IMR-90 (cell line): ENCODE data around the gene PARP11. TPM values are rescaled to one million over a fixed set of nuclear protein-coding genes. Genes with fewer than 3 reads are reported as not detected.

Source experiments
- ATAC-seq: fragments of 200-7000 bp; cut with Tn5 transposase; 2 replicates; pipeline ENCODE4 v1.9.1; 2020; ENCODE audit warnings: low read depth, mild to moderate bottlenecking, moderate library complexity
- BruUV-seq: library from RNA; stranded (reverse); fragments of 400-500 nt; replicated peaks from 2 replicates; lab custom pipeline; 2021; lab: Mats Ljungman, UMichigan
- CTCF ChIA-PET: fragments of 300-600 bp; formaldehyde crosslinking; extraction: SDS; loops from one replicate; lab custom pipeline; 2021; ENCODE audit warnings: antibody characterized with exemption; lab: Yijun Ruan, JAX
- POLR2A ChIA-PET: fragments of 300-600 bp; sonication (Branson Sonifier 250); formaldehyde crosslinking; loops from one replicate; lab custom pipeline; 2022; ENCODE audit warnings: antibody characterized with exemption; ENCODE audit not compliant: unreplicated experiment; lab: Charles Lee
- DNase-seq: peaks from one replicate; pipeline ENCODE4 v3.0.0; 2013
- H2AFZ ChIP-seq: replicated peaks from 2 replicates; pipeline ENCODE3; 2013; ENCODE audit warnings: low read length, mild to moderate bottlenecking; ENCODE audit not compliant: poor library complexity
- H2AK5ac ChIP-seq: 2 replicates; pipeline ENCODE4 v1.6.1; 2013; ENCODE audit warnings: low read depth, low read length, inconsistent platforms
- H2AK9ac ChIP-seq: replicated peaks from 2 replicates; pipeline ENCODE3; 2013; ENCODE audit warnings: mild to moderate bottlenecking, low read depth, low read length, moderate library complexity; ENCODE audit not compliant: poor library complexity
- H2BK120ac ChIP-seq: 2 replicates; pipeline ENCODE4 v1.6.1; 2013; ENCODE audit warnings: low read depth, low read length, inconsistent platforms
- H2BK15ac ChIP-seq: 3 replicates; pipeline ENCODE4 v1.6.1; 2013; ENCODE audit warnings: low read depth, low read length, inconsistent platforms
- H2BK20ac ChIP-seq: 2 replicates; pipeline ENCODE4 v1.6.1; 2013; ENCODE audit warnings: low read depth, mild to moderate bottlenecking, inconsistent platforms, low read length, moderate library complexity
- H2BK5ac ChIP-seq: 2 replicates; pipeline ENCODE4 v1.6.1; 2013; ENCODE audit warnings: mild to moderate bottlenecking, low read depth, low read length, inconsistent platforms; ENCODE audit not compliant: poor library complexity, severe bottlenecking
- H3K14ac ChIP-seq: replicated peaks from 2 replicates; pipeline ENCODE4 v1.6.1; 2013; ENCODE audit warnings: low read depth, low read length, inconsistent platforms
- H3K18ac ChIP-seq: 2 replicates; pipeline ENCODE4 v1.6.1; 2013; ENCODE audit warnings: low read depth, low read length, control low read depth
- H3K23ac ChIP-seq: 2 replicates; pipeline ENCODE4 v1.6.1; 2013; ENCODE audit warnings: low read depth, low read length, inconsistent platforms
- H3K27ac ChIP-seq: 2 replicates; pipeline ENCODE4 v1.5.1; 2013; ENCODE audit warnings: mild to moderate bottlenecking, control low read depth, low read length; ENCODE audit not compliant: insufficient read depth
- H3K27me3 ChIP-seq: 2 replicates; pipeline ENCODE4 v1.6.1; 2013; ENCODE audit warnings: low read length; ENCODE audit not compliant: control insufficient read depth, insufficient read depth
- H3K36me3 ChIP-seq: 2 replicates; pipeline ENCODE4 v1.6.1; 2013; ENCODE audit warnings: low read length, mixed read lengths; ENCODE audit not compliant: control insufficient read depth, insufficient read depth
- H3K4ac ChIP-seq: 2 replicates; pipeline ENCODE4 v1.6.1; 2013; ENCODE audit warnings: low read depth, low read length, inconsistent platforms
- H3K4me1 ChIP-seq: 2 replicates; pipeline ENCODE4 v1.6.1; 2013; ENCODE audit warnings: low read length, mixed read lengths; ENCODE audit not compliant: control insufficient read depth, insufficient read depth
- H3K4me2 ChIP-seq: 2 replicates; pipeline ENCODE4 v1.6.1; 2013; ENCODE audit warnings: low read depth, mild to moderate bottlenecking, control low read depth, low read length, moderate library complexity
- H3K4me3 ChIP-seq: 2 replicates; pipeline ENCODE4 v1.5.1; 2013; ENCODE audit warnings: low read depth, mild to moderate bottlenecking, control low read depth, low read length, moderate library complexity; ENCODE audit not compliant: insufficient read depth
- H3K56ac ChIP-seq: 2 replicates; pipeline ENCODE4 v1.6.1; 2013; ENCODE audit warnings: low read length, inconsistent platforms; ENCODE audit not compliant: insufficient read depth; ENCODE audit errors: extremely low read depth
- H3K79me1 ChIP-seq, 2 experiments: 2 replicates each; pipeline ENCODE4 v1.6.1; 2013; ENCODE audit warnings: low read length in 2 of 2, inconsistent platforms in 1 of 2, low read depth in 1 of 2
- H3K9ac ChIP-seq: 2 replicates; pipeline ENCODE4 v1.6.1; 2013; ENCODE audit warnings: low read depth, low read length, control low read depth
- H3K9me1 ChIP-seq: 2 replicates; pipeline ENCODE4 v1.6.1; 2013; ENCODE audit warnings: low read length, inconsistent platforms; ENCODE audit not compliant: insufficient read depth
- H3K9me3 ChIP-seq: 2 replicates; pipeline ENCODE4 v1.6.1; 2013; ENCODE audit warnings: low read length; ENCODE audit not compliant: control insufficient read depth, insufficient read depth
- H4K20me1 ChIP-seq: 2 replicates; pipeline ENCODE4 v1.6.1; 2013; ENCODE audit warnings: low read length, inconsistent platforms; ENCODE audit not compliant: insufficient read depth
- H4K5ac ChIP-seq: 2 replicates; pipeline ENCODE4 v1.6.1; 2013; ENCODE audit warnings: mild to moderate bottlenecking, low read depth, low read length, control low read depth
- H4K8ac ChIP-seq, 2 experiments: 2 replicates each; pipeline ENCODE4 v1.6.1; 2013; ENCODE audit warnings: low read depth in 2 of 2, low read length in 2 of 2, control low read depth in 1 of 2, inconsistent platforms in 1 of 2
- H4K91ac ChIP-seq: 2 replicates; pipeline ENCODE4 v1.6.1; 2013; ENCODE audit warnings: low read depth, low read length, inconsistent platforms; ENCODE audit not compliant: insufficient read depth
- BHLHE40 ChIP-seq: fragments of 150-350 bp; IDR thresholded peaks from 2 replicates; pipeline ENCODE4 v1.6.1; 2016; ENCODE audit warnings: mild to moderate bottlenecking, low read depth, low read length
- CEBPB ChIP-seq: IDR thresholded peaks from 2 replicates; pipeline ENCODE4 v1.6.1; 2012; ENCODE audit warnings: low read depth, low read length, improper control_type of control experiment
- CHD1 ChIP-seq: IDR thresholded peaks from 2 replicates; pipeline ENCODE4 v1.6.1; 2012; ENCODE audit warnings: low read depth, low read length, improper control_type of control experiment
- CTCF ChIP-seq: conservative IDR thresholded peaks from 2 replicates; pipeline ENCODE4 v1.5.1; 2012; ENCODE audit warnings: mild to moderate bottlenecking, low read depth, low read length, improper control_type of control experiment
- FOS ChIP-seq: fragments of 150-350 bp; IDR thresholded peaks from 2 replicates; pipeline ENCODE4 v1.6.1; 2016; ENCODE audit warnings: low read depth, low read length
- MAFK ChIP-seq: IDR thresholded peaks from 2 replicates; pipeline ENCODE4 v1.6.1; 2012; ENCODE audit warnings: low read depth, low read length, improper control_type of control experiment
- MAZ ChIP-seq: IDR thresholded peaks from 2 replicates; pipeline ENCODE4 v1.6.1; 2012; ENCODE audit warnings: low read depth, mild to moderate bottlenecking, low read length, improper control_type of control experiment, moderate library complexity, borderline replicate concordance
- MXI1 ChIP-seq: IDR thresholded peaks from 2 replicates; pipeline ENCODE4 v1.6.1; 2012; ENCODE audit warnings: low read depth, mild to moderate bottlenecking, low read length, moderate library complexity, borderline replicate concordance
- RAD21 ChIP-seq: IDR thresholded peaks from 2 replicates; pipeline ENCODE4 v1.6.1; 2012; ENCODE audit warnings: low read length, improper control_type of control experiment
- RCOR1 ChIP-seq: IDR thresholded peaks from 2 replicates; pipeline ENCODE4 v1.6.1; 2012; ENCODE audit warnings: mild to moderate bottlenecking, low read length, improper control_type of control experiment; ENCODE audit not compliant: insufficient replicate concordance
- SMC3 ChIP-seq: fragments of 150-350 bp; IDR thresholded peaks from 2 replicates; pipeline ENCODE4 v1.6.1; 2016; ENCODE audit warnings: low read depth, mild to moderate bottlenecking, antibody characterized with exemption, low read length, moderate library complexity
- USF2 ChIP-seq: fragments of 150-350 bp; IDR thresholded peaks from 2 replicates; pipeline ENCODE4 v1.6.1; 2017; ENCODE audit warnings: mild to moderate bottlenecking, antibody characterized with exemption, low read length, low read depth
- WGBS, 2 experiments: methylation state at CpG; one replicate each; pipeline versions ENCODE4 v1.1.5 to v1.1.7; 2013; ENCODE audit warnings: missing lambda C conversion rate in 2 of 2; ENCODE audit not compliant: insufficient read length in 1 of 2; ENCODE audit errors: extremely low coverage in 2 of 2; 5-methylcytosine and 5-hydroxymethylcytosine counted together
- dilution Hi-C: fragments of 300-500 bp; cut with HindIII; formaldehyde crosslinking; loops from one replicate; pipeline ENCODE4 v1.14.3; 2018; ENCODE audit warnings: low sequenced_read_pairs; ENCODE audit not compliant: unreplicated experiment
- in situ Hi-C: fragments of 300-500 bp; cut with MboI; formaldehyde crosslinking; loops from 3 replicates; pipeline ENCODE4 v1.14.3; 2019; ENCODE audit warnings: low sequenced_read_pairs, inconsistent platforms, mixed read lengths
- intact Hi-C: fragments of 100-400 bp; cut with micrococcal nuclease; formaldehyde crosslinking; loops from 2 replicates; pipeline ENCODE4 v1.10.0; 2022
- polyA plus RNA-seq, 3 experiments: library from polyadenylated mRNA; depleted of rRNA; stranded (reverse); fragments of >200 nt; gene quantifications; 2 replicates each; pipeline ENCODE4 v1.2.3, GENCODE V29; 2012; ENCODE audit warnings: low replicate concordance in 1 of 3
- total RNA-seq: library from RNA; depleted of rRNA; stranded (reverse); fragments of >200 nt; gene quantifications from 2 replicates; pipeline ENCODE4 v1.2.3, GENCODE V29; 2012
- TF ChIP-seq, protein P1 (sequence below): fragments of 150-350 bp; IDR thresholded peaks from 2 replicates; pipeline ENCODE4 v1.6.1; 2016; ENCODE audit warnings: low read depth, mild to moderate bottlenecking, low read length, moderate library complexity, borderline replicate concordance

PARP11 gene
- total and polyA plus RNA-seq, 2 of the 4 experiments (the other 2 are of a cell fraction), result 1.8 to 3.0 TPM

DNA sequence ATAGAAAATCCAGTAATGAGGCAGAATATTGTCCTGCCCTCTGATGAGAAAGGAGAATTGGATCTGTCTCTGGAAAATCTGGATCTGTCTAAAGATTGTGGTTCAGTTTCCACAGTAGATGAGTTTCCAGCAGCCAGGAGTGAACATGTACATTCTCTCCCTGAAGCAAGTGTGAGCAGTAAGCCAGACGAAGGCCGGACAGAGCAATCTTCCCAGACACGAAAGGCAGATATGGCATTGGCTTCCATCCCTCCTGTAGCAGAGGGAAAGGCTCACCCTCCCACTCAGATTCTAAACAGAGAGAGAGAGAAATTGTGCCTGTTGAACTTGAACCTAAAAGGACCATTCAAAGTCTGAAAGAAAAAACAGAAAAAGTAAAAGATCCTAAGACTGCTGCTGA, 31.4 kb downstream of the PARP11 start:
- no CpG with 5 or more reads among the region's 3 CpGs for WGBS, 2 experiments
- Histone ChIP-seq H3K27ac (no peak overlapping the region), H3K9me3 (no peaks in the 10 kb centered on the region), H4K20me1 (no peaks in the 10 kb centered on the region), H3K4me1 (no peaks in the 10 kb centered on the region), H3K9me1 (no peaks in the 10 kb centered on the region), H4K91ac (no peak overlapping the region), H3K4ac (no peak overlapping the region), H2BK120ac (no peak overlapping the region), H3K36me3 (no peaks in the 10 kb centered on the region), H4K5ac (no peak overlapping the region), H4K8ac (no peak overlapping the region), H3K4me3 (no peak overlapping the region), H2AFZ (no peak overlapping the region), H2AK5ac (no peak overlapping the region), H2BK5ac (no peak overlapping the region), H3K9ac (no peak overlapping the region), H3K18ac (no peak overlapping the region), H3K56ac (no peak overlapping the region), H3K14ac (no peak overlapping the region), H3K4me2 (no peak overlapping the region), H3K79me1 (no peaks in the 10 kb centered on the region; a peak in 1 of 4 replicates), H3K27me3 (no peaks in the 10 kb centered on the region), H2BK20ac (no peak overlapping the region), H2AK9ac (no peak overlapping the region), H2BK15ac (no peak overlapping the region), H3K23ac (no peak overlapping the region)
- ChIA-PET POLR2A (no interaction called here), CTCF (no interaction called here)
- ATAC-seq, result no peak
- DNase-seq, result no peak
- TF ChIP-seq MXI1 (no peak), SMC3 (no peak), RAD21 (no peak), RCOR1 (no peak), USF2 (no peak), FOS (no peak), CHD1 (no peak), CEBPB (no peak), MAZ (no peak), CTCF (no peak), BHLHE40 (no peak), MAFK (no peak)
- TF ChIP-seq, protein P1, sequence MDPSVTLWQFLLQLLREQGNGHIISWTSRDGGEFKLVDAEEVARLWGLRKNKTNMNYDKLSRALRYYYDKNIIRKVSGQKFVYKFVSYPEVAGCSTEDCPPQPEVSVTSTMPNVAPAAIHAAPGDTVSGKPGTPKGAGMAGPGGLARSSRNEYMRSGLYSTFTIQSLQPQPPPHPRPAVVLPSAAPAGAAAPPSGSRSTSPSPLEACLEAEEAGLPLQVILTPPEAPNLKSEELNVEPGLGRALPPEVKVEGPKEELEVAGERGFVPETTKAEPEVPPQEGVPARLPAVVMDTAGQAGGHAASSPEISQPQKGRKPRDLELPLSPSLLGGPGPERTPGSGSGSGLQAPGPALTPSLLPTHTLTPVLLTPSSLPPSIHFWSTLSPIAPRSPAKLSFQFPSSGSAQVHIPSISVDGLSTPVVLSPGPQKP, result no peak
- intact Hi-C loops (no loop called here), in situ Hi-C loops (no loop called here), dilution Hi-C loops (no loop called here)
- BruUV-seq, result no TSS peak
